NCI-H2171 treated with DMSO at 0.1 percent for 48 hours (cell line): ENCODE measurements around the gene MACIR.

Experiments
- DNase-seq: peaks from one replicate; lab custom pipeline; 2025; lab: John Stamatoyannopoulos, UW

Gene MACIR

GRCh38 chr5:103245761-103246160, 12.8 kb upstream of the MACIR start:
- DNase-seq = no peak

- no peak for DNase-seq
These were observed 11.4 kb upstream of the MACIR start for GRCh38 chr5:103247118-103247517.

- no peak for DNase-seq
These were observed 9.5 kb upstream of the MACIR start for GRCh38 chr5:103249068-103249467.

- DNase-seq = no peak
These were observed 3.6 kb upstream of the MACIR start for GRCh38 chr5:103254921-103255320.

GRCh38 chr5:103255691-103256090, 2.9 kb upstream of the MACIR start:
- DNase-seq = no peak

- DNase-seq = no peak
These were observed 2.4 kb upstream of the MACIR start for GRCh38 chr5:103256178-103256577.

GRCh38 chr5:103258957-103259704, 568 bp downstream of the MACIR start:
- peak; percentile 64 for DNase-seq

GRCh38 chr5:103259705-103260355, 1.3 kb downstream of the MACIR start:
- peak; percentile 42 for DNase-seq

- no peak for DNase-seq
These were observed 2.4 kb downstream of the MACIR start for GRCh38 chr5:103260951-103261350.

- DNase-seq = no peak
These were observed 3.9 kb downstream of the MACIR start for GRCh38 chr5:103262422-103262871.

- no peak for DNase-seq
These were observed 4.5 kb downstream of the MACIR start for GRCh38 chr5:103263054-103263453.

- DNase-seq = no peak
These were observed 5.9 kb downstream of the MACIR start for GRCh38 chr5:103264508-103264907.

GRCh38 chr5:103270581-103270980, 12.0 kb downstream of the MACIR start:
- DNase-seq = no peak

- no peak for DNase-seq
These were observed 13.2 kb downstream of the MACIR start for GRCh38 chr5:103271570-103272289.

- no peak for DNase-seq
These were observed 13.8 kb downstream of the MACIR start for GRCh38 chr5:103272377-103272776.

- DNase-seq = no peak
These were observed 15.4 kb downstream of the MACIR start for GRCh38 chr5:103273952-103274351.

- no peak for DNase-seq
These were observed 17.3 kb downstream of the MACIR start for GRCh38 chr5:103275851-103276250.

GRCh38 chr5:103280967-103281366, 22.4 kb downstream of the MACIR start:
- DNase-seq = no peak

- DNase-seq = no peak
These were observed 24.6 kb downstream of the MACIR start for GRCh38 chr5:103283120-103283519.

GRCh38 chr5:103283869-103284268, 25.3 kb downstream of the MACIR start:
- DNase-seq = no peak

GRCh38 chr5:103286622-103287021, 28.1 kb downstream of the MACIR start:
- DNase-seq = no peak

GRCh38 chr5:103289024-103289423, 30.5 kb downstream of the MACIR start:
- no peak for DNase-seq

GRCh38 chr5:103290846-103291245, 32.3 kb downstream of the MACIR start:
- DNase-seq = no peak
